ENCODE data around the gene LRR1.

Gene LRR1

DNA sequence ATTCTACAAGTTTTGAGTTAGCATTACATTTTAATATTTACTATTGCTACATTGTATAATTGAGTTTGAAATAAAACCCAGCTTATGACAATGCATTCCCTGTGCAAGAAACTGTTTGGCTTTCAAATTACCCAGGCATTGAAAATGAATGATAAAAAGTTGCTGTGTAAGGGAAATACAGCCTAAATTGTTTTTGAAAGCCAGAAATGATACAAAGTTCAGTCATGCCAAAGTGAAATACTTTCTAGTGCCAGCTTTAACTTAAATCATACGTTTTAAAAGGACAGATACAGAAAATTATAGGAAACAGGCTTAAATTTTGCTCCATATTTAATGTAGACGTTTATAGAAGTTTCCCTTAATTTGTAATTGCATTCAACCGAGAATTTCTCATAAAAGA is 24.6 kb downstream of the LRR1 start:
- no peak for TF ChIP-seq CTCF (IDR thresholded peaks at IDR 0.05; ENCODE audit: low read depth, low read length)
- DNase-seq (ENCODE audit: extremely low read depth, low read depth), result no peak

GRCh38 chr14:49623941-49624839 is 25.4 kb downstream of the LRR1 start:
- TF ChIP-seq CTCF (IDR thresholded peaks at IDR 0.05; ENCODE audit: low read depth, low read length), result no peak

GRCh38 chr14:49633640-49634546 is 35.2 kb downstream of the LRR1 start:
- TF ChIP-seq CTCF (IDR thresholded peaks at IDR 0.05; ENCODE audit: low read depth, low read length), result peak; percentile 78
- DNase-seq (ENCODE audit: extremely low read depth, low read depth), result peak; percentile 87

More at GRCh38 chr14:49623941-49624839, 25.4 kb downstream of the LRR1 start:
- DNase-seq (ENCODE audit: extremely low read depth, low read depth), result no peak

- DNase-seq (ENCODE audit: extremely low read depth, low read depth), result peak; percentile 30
- no peak for TF ChIP-seq CTCF (IDR thresholded peaks at IDR 0.05; ENCODE audit: low read depth, low read length)
Measured at GRCh38 chr14:49634547-49635334, 36.0 kb downstream of the LRR1 start, which contains the start of gene DNAAF2. DNAAF2 (minus strand) TSS chr14:49635244; CDS start chr14:49635149, 95 bp downstream.

DNA sequence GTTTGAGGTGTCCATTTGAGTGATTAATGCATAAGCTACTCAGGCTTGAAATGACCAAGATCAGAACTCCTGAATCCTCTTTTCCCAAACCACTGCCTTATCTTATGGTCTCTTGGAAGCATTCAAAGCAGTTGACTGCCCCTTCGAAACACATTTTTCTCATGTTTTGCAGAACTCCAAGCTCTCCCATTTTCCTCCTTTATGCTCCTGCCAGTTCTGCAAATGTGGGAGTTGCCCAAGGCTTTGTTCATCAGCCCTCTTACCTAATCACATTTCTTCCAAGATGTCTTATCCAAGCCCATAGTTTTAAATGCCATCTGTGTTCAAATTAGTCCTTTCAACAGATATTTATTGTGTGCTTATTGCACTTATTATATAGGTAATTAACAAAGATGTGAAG is 38.1 kb downstream of the LRR1 start:
- no peak for TF ChIP-seq CTCF (IDR thresholded peaks at IDR 0.05; ENCODE audit: low read depth, low read length)
- DNase-seq (ENCODE audit: extremely low read depth, low read depth), result no peak

DNA sequence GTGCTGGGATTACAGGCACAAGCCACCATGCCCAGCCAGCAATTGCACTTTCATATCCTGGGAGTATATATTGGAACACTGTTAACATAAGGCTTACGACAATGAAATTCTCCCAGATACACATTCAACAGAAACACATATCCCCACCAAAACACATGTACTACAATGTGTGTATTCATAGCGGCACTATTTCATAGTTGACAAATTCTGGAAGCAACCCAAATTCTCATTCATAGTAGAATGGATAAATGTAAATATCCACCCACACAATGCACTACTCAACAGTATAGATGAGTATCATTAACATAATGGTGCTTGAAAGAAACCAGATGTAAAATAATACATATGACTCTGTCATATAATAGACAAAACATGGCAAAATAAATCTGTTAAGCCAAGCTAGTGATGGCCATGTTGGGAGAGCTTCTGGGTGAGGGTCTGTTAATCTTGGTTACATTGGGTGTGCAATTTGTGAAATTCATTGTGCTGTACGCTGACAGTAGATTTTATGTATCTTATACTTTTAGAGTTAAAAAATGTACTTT is 38.9 kb downstream of the LRR1 start:
- DNase-seq (ENCODE audit: extremely low read depth, low read depth), result no peak
- TF ChIP-seq CTCF (IDR thresholded peaks at IDR 0.05; ENCODE audit: low read depth, low read length), result no peak
